Stimulated activated CD4-positive, alpha-beta T cell treated with anti-CD3 and anti-CD28 coated beads, TNF-alpha, amount 100 ng/mL, for 48 hours (primary cell): ENCODE data around the gene RELCH.

Experiments
- DNase-seq, 3 donors: peaks; one replicate each; pipeline ENCODE4 v3.0.0-alpha.2; 2020; ENCODE audit warnings: low read depth in 3 of 3

RELCH gene

GRCh38 chr18:62339106-62339988 is 152.3 kb downstream of the RELCH start:
- no peak for DNase-seq

GRCh38 chr18:62340996-62341395 is 153.9 kb downstream of the RELCH start:
- no peak for DNase-seq

- DNase-seq: no peak
Measured at GRCh38 chr18:62341473-62341872, 154.4 kb downstream of the RELCH start.

GRCh38 chr18:62342884-62343283 is 155.8 kb downstream of the RELCH start:
- no peak for DNase-seq

DNA sequence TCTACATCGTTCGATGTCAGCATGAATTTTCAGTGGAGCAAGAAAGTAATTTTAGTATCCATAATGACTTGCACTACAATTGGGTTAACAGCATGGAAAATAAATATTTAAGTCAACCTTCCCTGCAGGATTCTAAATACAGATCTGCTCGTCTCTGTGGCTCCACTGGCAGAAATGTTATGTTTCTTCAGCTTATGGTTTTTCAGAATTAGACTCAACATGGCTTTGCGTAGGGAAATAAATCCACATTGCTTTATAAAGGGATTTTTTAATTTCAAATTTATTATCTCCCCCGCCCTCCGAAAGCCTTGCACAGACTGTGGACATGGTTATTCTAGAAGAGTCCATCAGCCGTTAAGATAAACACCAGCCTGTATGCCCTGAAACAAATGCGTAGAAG is 156.3 kb downstream of the RELCH start:
- no peak for DNase-seq

DNA sequence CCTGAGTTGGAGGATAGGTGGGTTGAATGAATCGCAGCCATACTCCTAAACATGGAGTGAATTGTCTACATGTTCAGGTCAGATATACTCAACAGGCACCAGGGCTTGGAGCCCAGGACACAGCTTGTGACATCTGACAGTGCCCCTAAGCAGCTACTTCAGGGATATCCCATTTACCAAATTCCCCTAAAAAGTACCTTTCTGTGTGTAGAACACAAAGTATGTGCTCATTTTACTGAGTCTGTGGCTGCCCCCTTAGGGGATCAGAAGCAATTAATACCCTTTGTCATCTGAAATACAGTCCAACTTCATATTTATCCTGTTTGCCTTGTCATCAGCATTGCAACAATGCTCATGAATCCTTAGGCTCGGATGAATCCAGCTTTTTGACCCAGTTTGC is 158.9 kb downstream of the RELCH start:
- no peak for DNase-seq

- DNase-seq: no peak
Measured at GRCh38 chr18:62346333-62347088, 159.5 kb downstream of the RELCH start.

GRCh38 chr18:62347089-62347506 is 160.0 kb downstream of the RELCH start:
- no peak for DNase-seq

- no peak for DNase-seq
Measured at GRCh38 chr18:62348474-62348873, 161.4 kb downstream of the RELCH start.

- DNase-seq: no peak
Measured at GRCh38 chr18:62353170-62353569, 166.1 kb downstream of the RELCH start.

GRCh38 chr18:62354151-62354550 is 167.1 kb downstream of the RELCH start:
- DNase-seq: no peak

DNA sequence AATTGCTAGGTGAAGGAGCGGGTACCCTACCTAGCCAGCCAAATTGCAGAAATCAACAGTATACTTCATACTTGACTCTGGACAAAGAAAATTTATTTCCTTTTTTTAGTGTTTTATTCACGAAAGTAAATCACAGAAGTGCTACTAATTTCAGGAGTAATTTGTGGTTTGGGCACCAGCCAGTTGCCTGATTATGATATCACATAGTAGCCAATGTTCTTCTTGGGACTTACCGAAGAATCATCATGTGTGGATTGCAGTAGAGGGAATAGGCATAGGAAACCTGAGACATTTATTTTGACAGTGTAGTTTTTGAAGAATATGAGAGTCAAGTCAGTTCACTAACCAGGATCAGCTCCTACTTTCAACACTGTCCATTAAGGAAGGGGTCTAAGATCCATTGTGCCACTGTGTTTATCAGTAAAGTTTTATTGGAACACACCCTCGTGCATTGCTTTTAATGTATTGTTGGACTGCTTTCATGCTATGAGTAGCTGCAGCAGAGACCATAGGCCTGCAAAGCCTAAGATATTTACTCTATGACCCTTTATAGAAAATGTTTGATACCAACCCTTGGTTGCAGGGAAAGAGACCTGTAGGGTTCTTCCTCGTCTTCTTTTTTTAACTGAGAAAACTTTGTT is 170.1 kb downstream of the RELCH start:
- DNase-seq: no peak
